Measurements from ENCODE around the gene GATC.

DNA sequence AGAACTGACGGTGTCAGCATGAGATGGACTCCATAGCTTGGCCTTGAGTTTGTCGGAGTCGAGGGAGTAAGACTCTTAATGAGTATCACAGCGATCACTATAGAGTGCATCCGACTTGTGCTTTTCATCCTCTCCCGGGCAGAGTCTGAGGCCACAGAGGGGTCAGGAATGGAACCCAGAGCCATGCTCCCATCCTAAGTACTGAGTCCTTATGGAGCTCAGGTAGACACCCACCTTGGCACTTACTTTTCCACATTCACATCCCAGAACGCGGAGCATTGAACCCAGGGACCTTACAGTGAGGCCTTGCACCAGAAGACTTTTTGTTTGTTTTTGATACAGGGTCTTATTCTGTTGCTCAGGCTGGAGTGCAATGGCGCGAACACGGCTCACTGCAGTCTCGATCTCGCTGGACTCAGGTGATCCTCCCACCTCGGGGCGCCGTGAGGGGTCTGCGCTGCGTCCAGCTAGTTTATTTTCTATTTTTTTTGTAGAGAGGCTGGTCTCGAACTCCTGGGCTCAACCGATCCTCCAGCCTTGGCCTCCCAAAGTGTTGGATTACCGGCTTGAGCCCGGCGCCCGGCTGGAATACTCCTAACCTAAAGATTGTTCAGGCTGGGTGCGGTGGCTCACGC lies 24.0 kb downstream of the GATC start:
- TF ChIP-seq POLR2A (IDR thresholded peaks at IDR 0.05) = no peak
- TF ChIP-seq, protein P1, sequence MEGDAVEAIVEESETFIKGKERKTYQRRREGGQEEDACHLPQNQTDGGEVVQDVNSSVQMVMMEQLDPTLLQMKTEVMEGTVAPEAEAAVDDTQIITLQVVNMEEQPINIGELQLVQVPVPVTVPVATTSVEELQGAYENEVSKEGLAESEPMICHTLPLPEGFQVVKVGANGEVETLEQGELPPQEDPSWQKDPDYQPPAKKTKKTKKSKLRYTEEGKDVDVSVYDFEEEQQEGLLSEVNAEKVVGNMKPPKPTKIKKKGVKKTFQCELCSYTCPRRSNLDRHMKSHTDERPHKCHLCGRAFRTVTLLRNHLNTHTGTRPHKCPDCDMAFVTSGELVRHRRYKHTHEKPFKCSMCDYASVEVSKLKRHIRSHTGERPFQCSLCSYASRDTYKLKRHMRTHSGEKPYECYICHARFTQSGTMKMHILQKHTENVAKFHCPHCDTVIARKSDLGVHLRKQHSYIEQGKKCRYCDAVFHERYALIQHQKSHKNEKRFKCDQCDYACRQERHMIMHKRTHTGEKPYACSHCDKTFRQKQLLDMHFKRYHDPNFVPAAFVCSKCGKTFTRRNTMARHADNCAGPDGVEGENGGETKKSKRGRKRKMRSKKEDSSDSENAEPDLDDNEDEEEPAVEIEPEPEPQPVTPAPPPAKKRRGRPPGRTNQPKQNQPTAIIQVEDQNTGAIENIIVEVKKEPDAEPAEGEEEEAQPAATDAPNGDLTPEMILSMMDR (IDR thresholded peaks at IDR 0.05) = no peak
